Natural killer cell (primary cell): ENCODE measurements around the gene UBAC2. TPM values are rescaled to one million over a fixed set of nuclear protein-coding genes. Genes with fewer than 3 reads are reported as not detected.

Experiments used
- ATAC-seq, 3 donors: fragments of 150-1000 bp in 2 of 3; fragments of 200-7000 bp in 1 of 3; cut with Tn5 transposase; 1 replicate in 1 of 3; 2 replicates in 2 of 3; pipeline ENCODE4 v1.10.0; 2021; ENCODE audit warnings: mild to moderate bottlenecking in 2 of 3, moderate library complexity in 2 of 3
- DNase-seq, 2 donors: peaks; one replicate each; pipeline versions ENCODE4 v3.0.0 to v3.0.0-alpha.2; 2013 to 2021; ENCODE audit warnings: mixed read lengths in 1 of 2
- H3K27ac ChIP-seq: one replicate; pipeline ENCODE4 v1.5.1; 2013; ENCODE audit warnings: mild to moderate bottlenecking, low read length
- H3K27me3 ChIP-seq: one replicate; pipeline ENCODE4 v1.6.1; 2013; ENCODE audit warnings: low read length; ENCODE audit not compliant: control insufficient read depth, insufficient read depth
- H3K36me3 ChIP-seq: one replicate; pipeline ENCODE4 v1.6.1; 2013; ENCODE audit warnings: low read length; ENCODE audit not compliant: control insufficient read depth, insufficient read depth
- H3K4me1 ChIP-seq: one replicate; pipeline ENCODE4 v1.6.1; 2013; ENCODE audit warnings: low read length; ENCODE audit not compliant: control insufficient read depth, insufficient read depth
- H3K4me3 ChIP-seq: one replicate; pipeline ENCODE4 v1.5.1; 2013; ENCODE audit warnings: low read length
- H3K9me3 ChIP-seq: one replicate; pipeline ENCODE4 v1.6.1; 2013; ENCODE audit warnings: low read length; ENCODE audit not compliant: control insufficient read depth, insufficient read depth
- H3K27ac Mint-ChIP-seq, 2 donors: one replicate each; pipeline ENCODE4 v1.8.0; 2022; ENCODE audit warnings: mild to moderate bottlenecking in 2 of 2, mixed read lengths in 2 of 2, moderate library complexity in 1 of 2
- H3K27me3 Mint-ChIP-seq, 2 donors: one replicate each; pipeline ENCODE4 v1.8.0; 2022; ENCODE audit warnings: low read depth in 2 of 2, mixed read lengths in 2 of 2
- H3K36me3 Mint-ChIP-seq: one replicate; pipeline ENCODE4 v1.8.0; 2022; ENCODE audit warnings: mixed read lengths
- H3K4me1 Mint-ChIP-seq, 2 donors: one replicate each; pipeline ENCODE4 v1.8.0; 2022; ENCODE audit warnings: mixed read lengths in 2 of 2
- H3K4me3 Mint-ChIP-seq: one replicate; pipeline ENCODE4 v1.8.0; 2022; ENCODE audit warnings: mild to moderate bottlenecking, moderate library complexity, mixed read lengths
- H3K9me3 Mint-ChIP-seq, 2 donors: one replicate each; pipeline ENCODE4 v1.8.0; 2022; ENCODE audit warnings: mixed read lengths in 2 of 2
- WGBS: methylation state at CpG from one replicate; pipeline ENCODE4 v1.1.7; 2013; ENCODE audit warnings: missing lambda C conversion rate; ENCODE audit not compliant: insufficient coverage; 5-methylcytosine and 5-hydroxymethylcytosine counted together
- intact Hi-C: fragments of 100-400 bp; cut with micrococcal nuclease; formaldehyde crosslinking; loops from one replicate; pipeline ENCODE4 v1.14.2; 2022
- total RNA-seq, 4 donors: library from RNA; stranded (reverse); fragments of 120-200 nt in 1 of 4; gene quantifications; one replicate each; pipeline versions ENCODE4 v1.2.3 to v1.2.4, GENCODE V29; 2013 to 2022
- TF ChIP-seq, protein P1 (sequence below): fragments of 200-600 bp; IDR thresholded peaks from one replicate; pipeline ENCODE4 v1.8.0; 2022; ENCODE audit warnings: antibody characterized with exemption

The UBAC2 gene
- total RNA-seq, 3 donors from 2014 or later (not counting 1 experiment from before 2014, with no cell fraction given) = 50.6 to 59.1 (median 56.4) TPM

DNA sequence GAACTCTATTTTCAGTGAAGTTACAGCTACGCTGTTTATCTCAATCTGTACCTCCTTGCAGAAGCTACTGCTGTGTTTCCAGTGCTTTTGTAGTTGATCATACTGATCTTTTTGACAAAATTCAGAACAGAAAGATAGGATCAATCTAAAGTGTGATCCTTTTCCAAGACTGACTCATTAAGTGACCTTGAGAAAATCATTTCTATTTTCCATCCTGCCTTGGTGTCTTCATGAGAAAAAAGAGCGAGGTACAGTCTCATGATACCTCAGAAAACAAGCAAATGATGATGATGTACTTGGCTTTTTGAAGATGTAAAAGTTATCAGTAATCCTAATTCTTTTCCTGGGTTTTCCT is 152.6 kb downstream of the UBAC2 start:
- Mint-ChIP-seq H3K27me3 (no peaks in the 10 kb centered on the region), H3K36me3 (peaks cover 16% of the 10 kb centered on the region), H3K4me3 (no peak overlapping the region), H3K4me1 (peaks cover 77 to 81% of the 10 kb centered on the region in 2 donors), H3K9me3 (no peaks in the 10 kb centered on the region), H3K27ac (peak overlapping the region in 1 of 2 donors; percentile 91)
- DNase-seq = no peak
- Histone ChIP-seq H3K9me3 (no peaks in the 10 kb centered on the region), H3K27me3 (no peaks in the 10 kb centered on the region), H3K36me3 (peaks cover 12% of the 10 kb centered on the region), H3K4me1 (peaks cover 73% of the 10 kb centered on the region), H3K27ac (no peak overlapping the region), H3K4me3 (no peak overlapping the region)
- TF ChIP-seq, protein P1, sequence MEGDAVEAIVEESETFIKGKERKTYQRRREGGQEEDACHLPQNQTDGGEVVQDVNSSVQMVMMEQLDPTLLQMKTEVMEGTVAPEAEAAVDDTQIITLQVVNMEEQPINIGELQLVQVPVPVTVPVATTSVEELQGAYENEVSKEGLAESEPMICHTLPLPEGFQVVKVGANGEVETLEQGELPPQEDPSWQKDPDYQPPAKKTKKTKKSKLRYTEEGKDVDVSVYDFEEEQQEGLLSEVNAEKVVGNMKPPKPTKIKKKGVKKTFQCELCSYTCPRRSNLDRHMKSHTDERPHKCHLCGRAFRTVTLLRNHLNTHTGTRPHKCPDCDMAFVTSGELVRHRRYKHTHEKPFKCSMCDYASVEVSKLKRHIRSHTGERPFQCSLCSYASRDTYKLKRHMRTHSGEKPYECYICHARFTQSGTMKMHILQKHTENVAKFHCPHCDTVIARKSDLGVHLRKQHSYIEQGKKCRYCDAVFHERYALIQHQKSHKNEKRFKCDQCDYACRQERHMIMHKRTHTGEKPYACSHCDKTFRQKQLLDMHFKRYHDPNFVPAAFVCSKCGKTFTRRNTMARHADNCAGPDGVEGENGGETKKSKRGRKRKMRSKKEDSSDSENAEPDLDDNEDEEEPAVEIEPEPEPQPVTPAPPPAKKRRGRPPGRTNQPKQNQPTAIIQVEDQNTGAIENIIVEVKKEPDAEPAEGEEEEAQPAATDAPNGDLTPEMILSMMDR = no peak
- no peak for ATAC-seq
- WGBS = 85% methylated on average over 1 of the region's 2 CpGs
- intact Hi-C loops = loop anchor here (5.0 to 10.0 kb wide), 2 partner anchors 46 to 178 kb away; partner anchors contain the start of gene GPR183

DNA sequence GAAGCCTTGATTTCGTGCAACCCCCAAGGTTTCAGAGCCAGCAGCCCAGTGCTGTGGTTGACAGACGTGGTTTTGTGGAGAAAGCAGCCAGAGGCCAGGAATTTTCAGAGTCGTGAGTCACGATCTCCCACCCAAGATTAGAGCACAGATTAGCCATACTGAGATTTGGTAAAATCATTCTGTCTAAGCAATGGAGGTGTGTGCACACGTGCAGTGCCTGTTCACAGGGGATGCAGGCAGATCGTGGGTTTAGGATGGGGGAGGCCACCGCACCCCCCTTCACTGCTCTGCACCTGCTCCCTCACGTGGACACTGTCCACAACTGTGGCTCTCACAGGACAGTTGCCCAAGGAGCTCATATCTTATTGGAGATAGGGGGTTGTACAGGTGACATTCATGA is 153.2 kb downstream of the UBAC2 start:
- WGBS = 69% methylated on average over 8 of the region's 8 CpGs
- peak overlapping the region; percentile 99 for H3K27ac ChIP-seq
- DNase-seq (peak in 1 of 2 donors; percentile 54), ATAC-seq (no peak)
- Mint-ChIP-seq H3K27me3 (no peaks in the 10 kb centered on the region), H3K27ac (peak overlapping the region; percentile 89 to 91), H3K9me3 (no peaks in the 10 kb centered on the region), H3K4me3 (peak overlapping the region; percentile 67), H3K36me3 (peaks cover 14% of the 10 kb centered on the region), H3K4me1 (peaks cover 82 to 83% of the 10 kb centered on the region in 2 donors)
- TF ChIP-seq, protein P1 = no peak
- peaks cover 11% of the 10 kb centered on the region for H3K36me3 ChIP-seq
- no peaks in the 10 kb centered on the region for H3K9me3 ChIP-seq
- H3K4me1 ChIP-seq = peaks cover 78% of the 10 kb centered on the region
- intact Hi-C loops = loop anchor here (5.0 to 10.0 kb wide), 2 partner anchors 47 to 179 kb away; partner anchors contain the start of gene GPR183
- no peak overlapping the region for H3K4me3 ChIP-seq
- no peaks in the 10 kb centered on the region for H3K27me3 ChIP-seq

DNA sequence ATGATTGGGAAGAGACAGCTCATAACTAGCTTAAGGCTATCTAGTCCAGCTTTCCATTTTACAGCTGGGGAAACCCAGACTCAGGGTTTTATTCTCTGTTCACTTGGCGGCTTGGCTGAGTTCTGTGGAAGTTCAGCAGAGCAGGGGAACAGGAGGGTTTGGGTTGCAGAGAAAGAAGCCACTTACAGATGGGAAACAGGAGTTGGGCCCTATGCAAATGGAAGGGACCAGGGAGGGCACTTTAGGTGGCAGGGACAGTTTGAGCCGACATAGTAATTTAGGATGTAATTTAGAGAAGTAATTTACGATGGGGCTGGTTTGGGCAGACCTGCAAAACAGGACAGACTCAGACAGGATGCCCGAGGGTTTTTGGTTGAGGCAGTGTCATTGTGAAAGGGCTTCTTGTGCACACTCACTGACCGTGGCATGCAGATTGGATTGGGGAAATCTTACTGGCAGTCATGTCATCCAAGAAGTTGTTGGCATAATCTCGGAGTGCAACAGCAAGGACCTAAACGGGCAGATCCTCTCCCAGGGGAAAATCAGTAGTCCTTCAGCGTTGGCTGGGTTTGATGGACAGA is 153.8 kb downstream of the UBAC2 start:
- Histone ChIP-seq H3K9me3 (no peaks in the 10 kb centered on the region), H3K27me3 (no peaks in the 10 kb centered on the region), H3K4me1 (peaks cover 83% of the 10 kb centered on the region), H3K4me3 (no peak overlapping the region), H3K36me3 (peaks cover 9% of the 10 kb centered on the region), H3K27ac (peak overlapping the region; percentile 99)
- DNase-seq (peak in 1 of 2 donors; percentile 53), ATAC-seq (no peak)
- TF ChIP-seq, protein P1 = no peak
- peaks cover 14% of the 10 kb centered on the region for H3K36me3 Mint-ChIP-seq
- peak overlapping the region; percentile 89 to 91 for H3K27ac Mint-ChIP-seq
- peak overlapping the region; percentile 67 for H3K4me3 Mint-ChIP-seq
- peaks cover 81 to 83% of the 10 kb centered on the region in 2 donors for H3K4me1 Mint-ChIP-seq
- H3K27me3 Mint-ChIP-seq = no peaks in the 10 kb centered on the region
- WGBS = 44% methylated on average over 8 of the region's 8 CpGs
- H3K9me3 Mint-ChIP-seq = no peaks in the 10 kb centered on the region
- intact Hi-C loops = loop anchor here (5.0 to 10.0 kb wide), 2 partner anchors 47 to 180 kb away; partner anchors contain the start of gene GPR183
